ENCODE measurements around the gene ATM.

- TF ChIP-seq FOXK2 (IDR thresholded peaks at IDR 0.05), result no peak
- TF ChIP-seq ARNT (IDR thresholded peaks at IDR 0.05), result no peak
- no peak for TF ChIP-seq FOXA1 (IDR thresholded peaks at IDR 0.05)
- TF ChIP-seq LEF1 (IDR thresholded peaks at IDR 0.05; ENCODE audit: borderline replicate concordance), result no peak
- TF ChIP-seq BHLHE40 (IDR thresholded peaks at IDR 0.05; ENCODE audit: borderline replicate concordance), result no peak
Measured at GRCh38 chr11:108341654-108342053, 118.8 kb downstream of the ATM start.

All from HEK293T (cell line).